ENCODE results near the gene PCDHGA10. TPM values are rescaled to one million over a fixed set of nuclear protein-coding genes. Genes with fewer than 3 reads are reported as not detected.

The PCDHGA10 gene
- polyA plus RNA-seq, 1 donor from 2014 or later = 7.3 TPM

GRCh38 chr5:141373673-141374317 lies 39.0 kb upstream of the PCDHGA10 start, which contains the start of gene PCDHGA6:
TSS of gene PCDHGA6 (plus strand) at chr5:141373891. CDS start at chr5:141374084, 193 bp downstream.
- TF ChIP-seq, protein P1, sequence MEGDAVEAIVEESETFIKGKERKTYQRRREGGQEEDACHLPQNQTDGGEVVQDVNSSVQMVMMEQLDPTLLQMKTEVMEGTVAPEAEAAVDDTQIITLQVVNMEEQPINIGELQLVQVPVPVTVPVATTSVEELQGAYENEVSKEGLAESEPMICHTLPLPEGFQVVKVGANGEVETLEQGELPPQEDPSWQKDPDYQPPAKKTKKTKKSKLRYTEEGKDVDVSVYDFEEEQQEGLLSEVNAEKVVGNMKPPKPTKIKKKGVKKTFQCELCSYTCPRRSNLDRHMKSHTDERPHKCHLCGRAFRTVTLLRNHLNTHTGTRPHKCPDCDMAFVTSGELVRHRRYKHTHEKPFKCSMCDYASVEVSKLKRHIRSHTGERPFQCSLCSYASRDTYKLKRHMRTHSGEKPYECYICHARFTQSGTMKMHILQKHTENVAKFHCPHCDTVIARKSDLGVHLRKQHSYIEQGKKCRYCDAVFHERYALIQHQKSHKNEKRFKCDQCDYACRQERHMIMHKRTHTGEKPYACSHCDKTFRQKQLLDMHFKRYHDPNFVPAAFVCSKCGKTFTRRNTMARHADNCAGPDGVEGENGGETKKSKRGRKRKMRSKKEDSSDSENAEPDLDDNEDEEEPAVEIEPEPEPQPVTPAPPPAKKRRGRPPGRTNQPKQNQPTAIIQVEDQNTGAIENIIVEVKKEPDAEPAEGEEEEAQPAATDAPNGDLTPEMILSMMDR (IDR thresholded peaks at IDR 0.05; ENCODE audit: poor library complexity, severe bottlenecking) = no peak
- TF ChIP-seq RAD21 (conservative IDR thresholded peaks at IDR 0.05) = no peak
- TF ChIP-seq TAF1 (IDR thresholded peaks at IDR 0.05; ENCODE audit: low read depth) = no peak
- TF ChIP-seq EZH2 (IDR thresholded peaks at IDR 0.05; ENCODE audit: borderline replicate concordance, insufficient read depth, low read length, poor library complexity, severe bottlenecking) = no peak
- no peak for TF ChIP-seq POLR2AphosphoS5 (IDR thresholded peaks at IDR 0.05)
- TF ChIP-seq EP300 (conservative IDR thresholded peaks at IDR 0.05; ENCODE audit: poor library complexity, severe bottlenecking) = no peak
- TF ChIP-seq SMC3 (conservative IDR thresholded peaks at IDR 0.05; ENCODE audit: poor library complexity) = no peak
- TF ChIP-seq REST (IDR thresholded peaks at IDR 0.05; ENCODE audit: borderline replicate concordance) = no peak
- no peaks in the 10 kb centered on the region for H3K79me2 ChIP-seq (replicated peaks; ENCODE audit: insufficient read depth, low read length)
- no peaks in the 10 kb centered on the region for H3K9me2 ChIP-seq (ENCODE audit: insufficient read depth, low read length)
- H3K9ac ChIP-seq (ENCODE audit: low read length) = no peak within 1 kb of the TSS
- no peaks in the 10 kb centered on the region for H4K20me1 ChIP-seq (ENCODE audit: insufficient read depth)
- peaks cover 35% of the 10 kb centered on the region for H3K9me3 ChIP-seq (ENCODE audit: low read length)
- no peak within 1 kb of the TSS for H2AFZ ChIP-seq (ENCODE audit: low read depth, low read length)
- no peaks in the 10 kb centered on the region for H3K36me3 ChIP-seq (ENCODE audit: insufficient read depth, low read length)
- H3K4me2 ChIP-seq (ENCODE audit: low read length) = no peak within 1 kb of the TSS
- H3K27me3 ChIP-seq (ENCODE audit: insufficient read depth, low read depth, low read length) = no peaks in the 10 kb centered on the region
- no peak within 1 kb of the TSS for H3K4me3 ChIP-seq (ENCODE audit: low read length)
- no peak within 1 kb of the TSS for H3K27ac ChIP-seq (ENCODE audit: low read length)
- H3F3A ChIP-seq (ENCODE audit: insufficient read depth, low read length, poor library complexity, severe bottlenecking) = no peaks in the 10 kb centered on the region

GRCh38 chr5:141374627-141375026 lies 38.2 kb upstream of the PCDHGA10 start:
- H3K9me2 ChIP-seq (ENCODE audit: insufficient read depth, low read length) = no peaks in the 10 kb centered on the region
- no peak overlapping the region for H3K4me2 ChIP-seq (ENCODE audit: low read length)
- no peaks in the 10 kb centered on the region for H3K27me3 ChIP-seq (ENCODE audit: insufficient read depth, low read depth, low read length)
- no peak overlapping the region for H2AFZ ChIP-seq (ENCODE audit: low read depth, low read length)
- H3K4me3 ChIP-seq (ENCODE audit: low read length) = no peak overlapping the region
- no peaks in the 10 kb centered on the region for H3K79me2 ChIP-seq (replicated peaks; ENCODE audit: insufficient read depth, low read length)
- no peaks in the 10 kb centered on the region for H3F3A ChIP-seq (ENCODE audit: insufficient read depth, low read length, poor library complexity, severe bottlenecking)
- TF ChIP-seq TAF1 (IDR thresholded peaks at IDR 0.05; ENCODE audit: low read depth) = no peak
- no peak for TF ChIP-seq EP300 (conservative IDR thresholded peaks at IDR 0.05; ENCODE audit: poor library complexity, severe bottlenecking)
- no peak for TF ChIP-seq EZH2 (IDR thresholded peaks at IDR 0.05; ENCODE audit: borderline replicate concordance, insufficient read depth, low read length, poor library complexity, severe bottlenecking)
- no peak for TF ChIP-seq POLR2AphosphoS5 (IDR thresholded peaks at IDR 0.05)
- no peak for TF ChIP-seq MXI1 (conservative IDR thresholded peaks at IDR 0.05; ENCODE audit: poor library complexity, severe bottlenecking)
- TF ChIP-seq, protein P1 (IDR thresholded peaks at IDR 0.05; ENCODE audit: poor library complexity, severe bottlenecking) = no peak
- no peak for TF ChIP-seq RAD21 (conservative IDR thresholded peaks at IDR 0.05)
- no peak for TF ChIP-seq SMC3 (conservative IDR thresholded peaks at IDR 0.05; ENCODE audit: poor library complexity)
- no peak for TF ChIP-seq REST (IDR thresholded peaks at IDR 0.05; ENCODE audit: borderline replicate concordance)
- no peaks in the 10 kb centered on the region for H3K36me3 ChIP-seq (ENCODE audit: insufficient read depth, low read length)
- no peak overlapping the region for H3K9ac ChIP-seq (ENCODE audit: low read length)
- no peak overlapping the region for H3K27ac ChIP-seq (ENCODE audit: low read length)
- H4K20me1 ChIP-seq (ENCODE audit: insufficient read depth) = no peaks in the 10 kb centered on the region
- peaks cover 35% of the 10 kb centered on the region for H3K9me3 ChIP-seq (ENCODE audit: low read length)
